IMR-90 (cell line): ENCODE measurements around the gene MYD88. TPM values are rescaled to one million over a fixed set of nuclear protein-coding genes. Genes with fewer than 3 reads are reported as not detected.

ENCODE experiments used
- ATAC-seq: fragments of 200-7000 bp; cut with Tn5 transposase; 2 replicates; pipeline ENCODE4 v1.9.1; 2020; ENCODE audit warnings: low read depth, mild to moderate bottlenecking, moderate library complexity
- BruUV-seq: library from RNA; stranded (reverse); fragments of 400-500 nt; replicated peaks from 2 replicates; lab custom pipeline; 2021; lab: Mats Ljungman, UMichigan
- CTCF ChIA-PET: fragments of 300-600 bp; formaldehyde crosslinking; extraction: SDS; loops from one replicate; lab custom pipeline; 2021; ENCODE audit warnings: antibody characterized with exemption; lab: Yijun Ruan, JAX
- POLR2A ChIA-PET: fragments of 300-600 bp; sonication (Branson Sonifier 250); formaldehyde crosslinking; loops from one replicate; lab custom pipeline; 2022; ENCODE audit warnings: antibody characterized with exemption; ENCODE audit not compliant: unreplicated experiment; lab: Charles Lee
- DNase-seq: peaks from one replicate; pipeline ENCODE4 v3.0.0; 2013
- H2AFZ ChIP-seq: replicated peaks from 2 replicates; pipeline ENCODE3; 2013; ENCODE audit warnings: low read length, mild to moderate bottlenecking; ENCODE audit not compliant: poor library complexity
- H2AK5ac ChIP-seq: 2 replicates; pipeline ENCODE4 v1.6.1; 2013; ENCODE audit warnings: low read depth, low read length, inconsistent platforms
- H2AK9ac ChIP-seq: replicated peaks from 2 replicates; pipeline ENCODE3; 2013; ENCODE audit warnings: mild to moderate bottlenecking, low read depth, low read length, moderate library complexity; ENCODE audit not compliant: poor library complexity
- H2BK120ac ChIP-seq: 2 replicates; pipeline ENCODE4 v1.6.1; 2013; ENCODE audit warnings: low read depth, low read length, inconsistent platforms
- H2BK15ac ChIP-seq: 3 replicates; pipeline ENCODE4 v1.6.1; 2013; ENCODE audit warnings: low read depth, low read length, inconsistent platforms
- H2BK20ac ChIP-seq: 2 replicates; pipeline ENCODE4 v1.6.1; 2013; ENCODE audit warnings: low read depth, mild to moderate bottlenecking, inconsistent platforms, low read length, moderate library complexity
- H2BK5ac ChIP-seq: 2 replicates; pipeline ENCODE4 v1.6.1; 2013; ENCODE audit warnings: mild to moderate bottlenecking, low read depth, low read length, inconsistent platforms; ENCODE audit not compliant: poor library complexity, severe bottlenecking
- H3K14ac ChIP-seq: replicated peaks from 2 replicates; pipeline ENCODE4 v1.6.1; 2013; ENCODE audit warnings: low read depth, low read length, inconsistent platforms
- H3K18ac ChIP-seq: 2 replicates; pipeline ENCODE4 v1.6.1; 2013; ENCODE audit warnings: low read depth, low read length, control low read depth
- H3K23ac ChIP-seq: 2 replicates; pipeline ENCODE4 v1.6.1; 2013; ENCODE audit warnings: low read depth, low read length, inconsistent platforms
- H3K27ac ChIP-seq: 2 replicates; pipeline ENCODE4 v1.5.1; 2013; ENCODE audit warnings: mild to moderate bottlenecking, control low read depth, low read length; ENCODE audit not compliant: insufficient read depth
- H3K27me3 ChIP-seq: 2 replicates; pipeline ENCODE4 v1.6.1; 2013; ENCODE audit warnings: low read length; ENCODE audit not compliant: control insufficient read depth, insufficient read depth
- H3K36me3 ChIP-seq: 2 replicates; pipeline ENCODE4 v1.6.1; 2013; ENCODE audit warnings: low read length, mixed read lengths; ENCODE audit not compliant: control insufficient read depth, insufficient read depth
- H3K4ac ChIP-seq: 2 replicates; pipeline ENCODE4 v1.6.1; 2013; ENCODE audit warnings: low read depth, low read length, inconsistent platforms
- H3K4me1 ChIP-seq: 2 replicates; pipeline ENCODE4 v1.6.1; 2013; ENCODE audit warnings: low read length, mixed read lengths; ENCODE audit not compliant: control insufficient read depth, insufficient read depth
- H3K4me2 ChIP-seq: 2 replicates; pipeline ENCODE4 v1.6.1; 2013; ENCODE audit warnings: low read depth, mild to moderate bottlenecking, control low read depth, low read length, moderate library complexity
- H3K4me3 ChIP-seq: 2 replicates; pipeline ENCODE4 v1.5.1; 2013; ENCODE audit warnings: low read depth, mild to moderate bottlenecking, control low read depth, low read length, moderate library complexity; ENCODE audit not compliant: insufficient read depth
- H3K56ac ChIP-seq: 2 replicates; pipeline ENCODE4 v1.6.1; 2013; ENCODE audit warnings: low read length, inconsistent platforms; ENCODE audit not compliant: insufficient read depth; ENCODE audit errors: extremely low read depth
- H3K79me1 ChIP-seq, 2 experiments: 2 replicates each; pipeline ENCODE4 v1.6.1; 2013; ENCODE audit warnings: low read length in 2 of 2, inconsistent platforms in 1 of 2, low read depth in 1 of 2
- H3K9ac ChIP-seq: 2 replicates; pipeline ENCODE4 v1.6.1; 2013; ENCODE audit warnings: low read depth, low read length, control low read depth
- H3K9me1 ChIP-seq: 2 replicates; pipeline ENCODE4 v1.6.1; 2013; ENCODE audit warnings: low read length, inconsistent platforms; ENCODE audit not compliant: insufficient read depth
- H3K9me3 ChIP-seq: 2 replicates; pipeline ENCODE4 v1.6.1; 2013; ENCODE audit warnings: low read length; ENCODE audit not compliant: control insufficient read depth, insufficient read depth
- H4K20me1 ChIP-seq: 2 replicates; pipeline ENCODE4 v1.6.1; 2013; ENCODE audit warnings: low read length, inconsistent platforms; ENCODE audit not compliant: insufficient read depth
- H4K5ac ChIP-seq: 2 replicates; pipeline ENCODE4 v1.6.1; 2013; ENCODE audit warnings: mild to moderate bottlenecking, low read depth, low read length, control low read depth
- H4K8ac ChIP-seq, 2 experiments: 2 replicates each; pipeline ENCODE4 v1.6.1; 2013; ENCODE audit warnings: low read depth in 2 of 2, low read length in 2 of 2, control low read depth in 1 of 2, inconsistent platforms in 1 of 2
- H4K91ac ChIP-seq: 2 replicates; pipeline ENCODE4 v1.6.1; 2013; ENCODE audit warnings: low read depth, low read length, inconsistent platforms; ENCODE audit not compliant: insufficient read depth
- BHLHE40 ChIP-seq: fragments of 150-350 bp; IDR thresholded peaks from 2 replicates; pipeline ENCODE4 v1.6.1; 2016; ENCODE audit warnings: mild to moderate bottlenecking, low read depth, low read length
- FOS ChIP-seq: fragments of 150-350 bp; IDR thresholded peaks from 2 replicates; pipeline ENCODE4 v1.6.1; 2016; ENCODE audit warnings: low read depth, low read length
- MAFK ChIP-seq: IDR thresholded peaks from 2 replicates; pipeline ENCODE4 v1.6.1; 2012; ENCODE audit warnings: low read depth, low read length, improper control_type of control experiment
- MAZ ChIP-seq: IDR thresholded peaks from 2 replicates; pipeline ENCODE4 v1.6.1; 2012; ENCODE audit warnings: low read depth, mild to moderate bottlenecking, low read length, improper control_type of control experiment, moderate library complexity, borderline replicate concordance
- NFE2L2 ChIP-seq: fragments of 150-350 bp; IDR thresholded peaks from 2 replicates; pipeline ENCODE4 v1.6.1; 2016; ENCODE audit warnings: low read depth, mild to moderate bottlenecking, low read length
- RCOR1 ChIP-seq: IDR thresholded peaks from 2 replicates; pipeline ENCODE4 v1.6.1; 2012; ENCODE audit warnings: mild to moderate bottlenecking, low read length, improper control_type of control experiment; ENCODE audit not compliant: insufficient replicate concordance
- SMC3 ChIP-seq: fragments of 150-350 bp; IDR thresholded peaks from 2 replicates; pipeline ENCODE4 v1.6.1; 2016; ENCODE audit warnings: low read depth, mild to moderate bottlenecking, antibody characterized with exemption, low read length, moderate library complexity
- WGBS, 2 experiments: methylation state at CpG; one replicate each; pipeline versions ENCODE4 v1.1.5 to v1.1.7; 2013; ENCODE audit warnings: missing lambda C conversion rate in 2 of 2; ENCODE audit not compliant: insufficient read length in 1 of 2; ENCODE audit errors: extremely low coverage in 2 of 2; 5-methylcytosine and 5-hydroxymethylcytosine counted together
- dilution Hi-C: fragments of 300-500 bp; cut with HindIII; formaldehyde crosslinking; loops from one replicate; pipeline ENCODE4 v1.14.3; 2018; ENCODE audit warnings: low sequenced_read_pairs; ENCODE audit not compliant: unreplicated experiment
- in situ Hi-C: fragments of 300-500 bp; cut with MboI; formaldehyde crosslinking; loops from 3 replicates; pipeline ENCODE4 v1.14.3; 2019; ENCODE audit warnings: low sequenced_read_pairs, inconsistent platforms, mixed read lengths
- intact Hi-C: fragments of 100-400 bp; cut with micrococcal nuclease; formaldehyde crosslinking; loops from 2 replicates; pipeline ENCODE4 v1.10.0; 2022
- polyA plus RNA-seq, 3 experiments: library from polyadenylated mRNA; depleted of rRNA; stranded (reverse); fragments of >200 nt; gene quantifications; 2 replicates each; pipeline ENCODE4 v1.2.3, GENCODE V29; 2012; ENCODE audit warnings: low replicate concordance in 1 of 3
- total RNA-seq: library from RNA; depleted of rRNA; stranded (reverse); fragments of >200 nt; gene quantifications from 2 replicates; pipeline ENCODE4 v1.2.3, GENCODE V29; 2012
- TF ChIP-seq, protein P1 (sequence below): conservative IDR thresholded peaks from 2 replicates; pipeline ENCODE4 v1.5.1; 2012; ENCODE audit warnings: mild to moderate bottlenecking, low read depth, low read length, improper control_type of control experiment
- TF ChIP-seq, protein P2 (sequence below): fragments of 150-350 bp; IDR thresholded peaks from 2 replicates; pipeline ENCODE4 v1.6.1; 2016; ENCODE audit warnings: low read depth, mild to moderate bottlenecking, low read length, moderate library complexity, borderline replicate concordance

Gene MYD88
- total and polyA plus RNA-seq, 2 of the 4 experiments (the other 2 are of a cell fraction), result 9.3 to 39.8 TPM

DNA sequence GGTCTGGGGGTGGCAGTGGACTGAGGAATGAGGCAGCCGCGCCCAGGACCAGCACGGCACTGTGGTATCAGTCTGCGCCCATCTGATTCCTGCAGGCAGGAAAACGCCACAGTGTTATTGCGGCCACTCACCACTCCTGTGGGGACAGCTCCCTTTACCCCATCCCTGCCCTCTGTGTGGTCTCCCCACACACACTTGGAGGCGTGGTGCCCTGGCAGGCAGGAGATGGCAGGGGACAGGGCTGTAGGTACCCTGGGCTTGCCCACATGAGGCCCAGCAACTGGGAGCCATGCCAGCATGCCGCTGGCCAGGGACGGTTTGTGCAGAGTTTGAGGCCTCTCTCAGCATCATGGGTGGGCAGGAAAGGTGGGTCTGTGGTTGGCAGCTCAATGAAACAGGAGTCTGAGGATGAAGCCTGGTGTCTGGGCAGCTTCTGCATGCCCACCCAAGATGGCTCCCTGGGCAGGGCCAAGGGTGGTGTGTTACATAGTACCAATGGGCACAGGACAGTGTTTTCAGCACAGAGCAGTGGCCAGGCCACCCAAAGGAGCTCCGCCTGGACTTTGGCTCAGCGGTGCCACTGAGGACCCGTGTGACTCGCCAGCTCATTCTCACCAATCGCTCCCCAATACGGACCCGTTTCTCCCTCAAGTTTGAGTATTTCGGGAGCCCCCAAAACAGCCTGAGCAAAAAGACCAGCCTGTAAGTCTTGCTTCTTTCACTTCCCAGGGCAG lies 28.7 kb upstream of the MYD88 start:
- BruUV-seq, result no TSS peak
- intact Hi-C loops (no loop called here), in situ Hi-C loops (no loop called here), dilution Hi-C loops (no loop called here)
- POLR2A ChIA-PET, result no interaction called here
- CTCF ChIA-PET, result no interaction called here
- TF ChIP-seq MAZ, result no peak
- TF ChIP-seq MAFK, result no peak
- TF ChIP-seq, protein P1, sequence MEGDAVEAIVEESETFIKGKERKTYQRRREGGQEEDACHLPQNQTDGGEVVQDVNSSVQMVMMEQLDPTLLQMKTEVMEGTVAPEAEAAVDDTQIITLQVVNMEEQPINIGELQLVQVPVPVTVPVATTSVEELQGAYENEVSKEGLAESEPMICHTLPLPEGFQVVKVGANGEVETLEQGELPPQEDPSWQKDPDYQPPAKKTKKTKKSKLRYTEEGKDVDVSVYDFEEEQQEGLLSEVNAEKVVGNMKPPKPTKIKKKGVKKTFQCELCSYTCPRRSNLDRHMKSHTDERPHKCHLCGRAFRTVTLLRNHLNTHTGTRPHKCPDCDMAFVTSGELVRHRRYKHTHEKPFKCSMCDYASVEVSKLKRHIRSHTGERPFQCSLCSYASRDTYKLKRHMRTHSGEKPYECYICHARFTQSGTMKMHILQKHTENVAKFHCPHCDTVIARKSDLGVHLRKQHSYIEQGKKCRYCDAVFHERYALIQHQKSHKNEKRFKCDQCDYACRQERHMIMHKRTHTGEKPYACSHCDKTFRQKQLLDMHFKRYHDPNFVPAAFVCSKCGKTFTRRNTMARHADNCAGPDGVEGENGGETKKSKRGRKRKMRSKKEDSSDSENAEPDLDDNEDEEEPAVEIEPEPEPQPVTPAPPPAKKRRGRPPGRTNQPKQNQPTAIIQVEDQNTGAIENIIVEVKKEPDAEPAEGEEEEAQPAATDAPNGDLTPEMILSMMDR, result no peak
- TF ChIP-seq FOS, result no peak
- no peak for TF ChIP-seq NFE2L2
- TF ChIP-seq RCOR1, result no peak
- no peak for TF ChIP-seq SMC3
- no peak for TF ChIP-seq BHLHE40
- TF ChIP-seq, protein P2, sequence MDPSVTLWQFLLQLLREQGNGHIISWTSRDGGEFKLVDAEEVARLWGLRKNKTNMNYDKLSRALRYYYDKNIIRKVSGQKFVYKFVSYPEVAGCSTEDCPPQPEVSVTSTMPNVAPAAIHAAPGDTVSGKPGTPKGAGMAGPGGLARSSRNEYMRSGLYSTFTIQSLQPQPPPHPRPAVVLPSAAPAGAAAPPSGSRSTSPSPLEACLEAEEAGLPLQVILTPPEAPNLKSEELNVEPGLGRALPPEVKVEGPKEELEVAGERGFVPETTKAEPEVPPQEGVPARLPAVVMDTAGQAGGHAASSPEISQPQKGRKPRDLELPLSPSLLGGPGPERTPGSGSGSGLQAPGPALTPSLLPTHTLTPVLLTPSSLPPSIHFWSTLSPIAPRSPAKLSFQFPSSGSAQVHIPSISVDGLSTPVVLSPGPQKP, result no peak
- no peak overlapping the region for H3K4ac ChIP-seq
- no peak overlapping the region for H2BK120ac ChIP-seq
- H2AFZ ChIP-seq, result peak overlapping the region; percentile 44
- no peak overlapping the region for H2BK15ac ChIP-seq
- no peak overlapping the region for H3K23ac ChIP-seq
- H3K14ac ChIP-seq, result no peak overlapping the region
- peaks cover 10% of the 10 kb centered on the region for H3K27me3 ChIP-seq
- ATAC-seq (no peak), DNase-seq (no peak)
- no peak overlapping the region for H3K27ac ChIP-seq
- no peak overlapping the region for H2AK5ac ChIP-seq
- no peak overlapping the region for H4K91ac ChIP-seq
- no peaks in the 10 kb centered on the region for H3K4me1 ChIP-seq
- 93% methylated on average over 10 of the region's 17 CpGs; no CpG with 5 or more reads in 1 of the 2 experiments for WGBS, 2 experiments
- no peaks in the 10 kb centered on the region for H3K9me3 ChIP-seq
- no peak overlapping the region for H3K4me2 ChIP-seq
- no peak overlapping the region for H3K4me3 ChIP-seq
- H3K36me3 ChIP-seq, result no peaks in the 10 kb centered on the region
- no peaks in the 10 kb centered on the region for H3K79me1 ChIP-seq
- no peak overlapping the region for H4K8ac ChIP-seq
- H2AK9ac ChIP-seq, result no peak overlapping the region
- no peak overlapping the region for H2BK20ac ChIP-seq
- H3K9ac ChIP-seq, result no peak overlapping the region
- no peak overlapping the region for H3K18ac ChIP-seq
- H4K20me1 ChIP-seq, result no peaks in the 10 kb centered on the region
- no peak overlapping the region for H2BK5ac ChIP-seq
- H3K9me1 ChIP-seq, result no peaks in the 10 kb centered on the region
- H3K56ac ChIP-seq, result no peak overlapping the region
- H4K5ac ChIP-seq, result no peak overlapping the region
